A673 (cell line): ENCODE results near the gene TMC1. TPM values are rescaled to one million over a fixed set of nuclear protein-coding genes. Genes with fewer than 3 reads are reported as not detected.

Experiments used
- BruUV-seq: library from RNA; stranded (reverse); fragments of 400-500 nt; replicated peaks from 2 replicates; lab custom pipeline; 2021; lab: Mats Ljungman, UMichigan
- CTCF ChIA-PET: fragments of 300-600 bp; sonication (Branson Sonifier 250); formaldehyde crosslinking; loops from one replicate; lab custom pipeline; 2022; ENCODE audit warnings: antibody characterized with exemption; lab: Charles Lee
- POLR2A ChIA-PET: fragments of 300-600 bp; sonication (Branson Sonifier 250); formaldehyde crosslinking; loops from one replicate; lab custom pipeline; 2022; ENCODE audit warnings: antibody characterized with exemption; ENCODE audit not compliant: low non-redundant PET; lab: Charles Lee
- DNase-seq: peaks from one replicate; pipeline ENCODE4 v3.0.0-alpha.2; 2015; ENCODE audit warnings: low spot score
- H3K27ac ChIP-seq: fragments of 200-600 bp; sonication (generic); 2 replicates; pipeline ENCODE4 v1.5.1; 2016; ENCODE audit warnings: mixed run types, low read depth, mild to moderate bottlenecking, mixed read lengths, antibody characterized with exemption, low read length; ENCODE audit not compliant: poor library complexity, severe bottlenecking
- H3K27me3 ChIP-seq: fragments of 200-600 bp; sonication (generic); replicated peaks from 2 replicates; pipeline ENCODE4 v1.6.1; 2017; ENCODE audit warnings: mixed run types, low read depth, mild to moderate bottlenecking, mixed read lengths, antibody characterized with exemption, low read length; ENCODE audit not compliant: insufficient read depth, poor library complexity
- H3K36me3 ChIP-seq: fragments of 200-600 bp; sonication (generic); 2 replicates; pipeline ENCODE4 v1.6.1; 2016; ENCODE audit warnings: mixed run types, mild to moderate bottlenecking, mixed read lengths, antibody characterized with exemption, low read length; ENCODE audit not compliant: insufficient read depth, poor library complexity, severe bottlenecking
- H3K4me1 ChIP-seq: fragments of 200-600 bp; sonication (generic); 2 replicates; pipeline ENCODE4 v1.6.1; 2017; ENCODE audit warnings: mixed run types, mild to moderate bottlenecking, mixed read lengths, antibody characterized with exemption, low read length; ENCODE audit not compliant: insufficient read depth, poor library complexity, severe bottlenecking
- H3K4me3 ChIP-seq: fragments of 200-600 bp; sonication (generic); 2 replicates; pipeline ENCODE4 v1.5.1; 2016; ENCODE audit warnings: low read depth, mixed run types, mild to moderate bottlenecking, mixed read lengths, low read length; ENCODE audit not compliant: poor library complexity, severe bottlenecking
- H3K9me3 ChIP-seq: fragments of 200-600 bp; sonication (generic); 2 replicates; pipeline ENCODE4 v1.6.1; 2016; ENCODE audit warnings: mixed run types, low read depth, mild to moderate bottlenecking, mixed read lengths, antibody characterized with exemption, low read length; ENCODE audit not compliant: poor library complexity, severe bottlenecking
- EZH2 ChIP-seq: fragments of 200-600 bp; sonication (generic); IDR thresholded peaks from 2 replicates; pipeline ENCODE4 v1.6.1; 2017; ENCODE audit warnings: borderline replicate concordance, low read depth, mild to moderate bottlenecking, mixed read lengths, antibody characterized with exemption, low read length; ENCODE audit not compliant: poor library complexity, severe bottlenecking
- intact Hi-C: fragments of 100-400 bp; cut with micrococcal nuclease; formaldehyde crosslinking; loops from one replicate; pipeline ENCODE4 v1.10.0; 2022; ENCODE audit not compliant: unreplicated experiment
- total RNA-seq: library from RNA; stranded (reverse); gene quantifications from 2 replicates; pipeline ENCODE4 v1.2.3, GENCODE V29; 2021
- TF ChIP-seq, protein P1 (sequence below): fragments of 300-800, 200-600 bp; sonication (generic); conservative IDR thresholded peaks from 2 replicates; pipeline ENCODE4 v1.5.1; 2017; ENCODE audit warnings: low read depth, mild to moderate bottlenecking, antibody characterized with exemption, low read length, moderate library complexity, mixed read lengths

TMC1 gene
- total RNA-seq, 1 experiment from 2014 or later: 0.75 TPM

DNA sequence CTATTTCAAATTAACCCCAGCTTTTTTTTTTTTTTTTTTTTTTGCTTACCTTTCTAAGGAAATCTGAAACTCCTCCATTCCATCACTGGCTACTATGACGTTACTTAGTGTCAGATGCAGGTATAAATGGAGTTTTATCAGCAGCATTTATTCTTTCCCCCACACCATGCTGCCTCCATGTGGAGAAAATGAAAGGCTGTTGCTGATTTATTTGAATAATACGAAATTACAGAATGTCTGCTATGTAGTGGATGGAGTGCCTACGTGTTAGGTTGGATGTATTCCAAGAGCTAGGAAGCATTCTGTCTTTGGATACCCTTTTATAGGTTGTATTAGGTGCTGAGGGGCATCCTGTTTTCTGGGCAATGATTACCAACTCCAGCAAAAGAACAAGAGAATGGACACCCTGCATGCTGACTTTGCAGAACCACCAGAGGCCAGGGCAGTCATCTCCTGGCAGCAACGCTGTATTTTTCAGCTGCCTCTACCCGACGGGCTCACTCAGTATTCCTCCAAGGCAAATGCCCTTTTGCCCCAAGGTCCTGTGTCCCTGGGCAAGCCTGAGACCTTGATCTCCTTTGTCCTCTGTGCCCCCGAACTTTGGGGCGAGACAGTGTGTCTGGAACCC is 232.0 kb downstream of the TMC1 start:
- Histone ChIP-seq H3K9me3 (no peaks in the 10 kb centered on the region), H3K4me3 (no peak overlapping the region), H3K27me3 (peaks cover 5% of the 10 kb centered on the region), H3K36me3 (no peaks in the 10 kb centered on the region), H3K4me1 (no peaks in the 10 kb centered on the region), H3K27ac (no peak overlapping the region)
- no TSS peak for BruUV-seq
- TF ChIP-seq, protein P1, sequence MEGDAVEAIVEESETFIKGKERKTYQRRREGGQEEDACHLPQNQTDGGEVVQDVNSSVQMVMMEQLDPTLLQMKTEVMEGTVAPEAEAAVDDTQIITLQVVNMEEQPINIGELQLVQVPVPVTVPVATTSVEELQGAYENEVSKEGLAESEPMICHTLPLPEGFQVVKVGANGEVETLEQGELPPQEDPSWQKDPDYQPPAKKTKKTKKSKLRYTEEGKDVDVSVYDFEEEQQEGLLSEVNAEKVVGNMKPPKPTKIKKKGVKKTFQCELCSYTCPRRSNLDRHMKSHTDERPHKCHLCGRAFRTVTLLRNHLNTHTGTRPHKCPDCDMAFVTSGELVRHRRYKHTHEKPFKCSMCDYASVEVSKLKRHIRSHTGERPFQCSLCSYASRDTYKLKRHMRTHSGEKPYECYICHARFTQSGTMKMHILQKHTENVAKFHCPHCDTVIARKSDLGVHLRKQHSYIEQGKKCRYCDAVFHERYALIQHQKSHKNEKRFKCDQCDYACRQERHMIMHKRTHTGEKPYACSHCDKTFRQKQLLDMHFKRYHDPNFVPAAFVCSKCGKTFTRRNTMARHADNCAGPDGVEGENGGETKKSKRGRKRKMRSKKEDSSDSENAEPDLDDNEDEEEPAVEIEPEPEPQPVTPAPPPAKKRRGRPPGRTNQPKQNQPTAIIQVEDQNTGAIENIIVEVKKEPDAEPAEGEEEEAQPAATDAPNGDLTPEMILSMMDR: peak; percentile 40; the same call in 1 of the 2 replicates
- TF ChIP-seq EZH2: no peak
- ChIA-PET CTCF (interaction anchor here (0.6 to 1.1 kb wide), 3 partner anchors 10 to 460 kb away, joined by 3 to 11 read pairs (median 5); no protein-coding TSS in a partner anchor), POLR2A (no interaction called here)
- intact Hi-C loops: loop anchor here (5.0 kb wide), 1 partner anchor 471 kb away; no protein-coding TSS in a partner anchor
- peak; percentile 5 for DNase-seq

DNA sequence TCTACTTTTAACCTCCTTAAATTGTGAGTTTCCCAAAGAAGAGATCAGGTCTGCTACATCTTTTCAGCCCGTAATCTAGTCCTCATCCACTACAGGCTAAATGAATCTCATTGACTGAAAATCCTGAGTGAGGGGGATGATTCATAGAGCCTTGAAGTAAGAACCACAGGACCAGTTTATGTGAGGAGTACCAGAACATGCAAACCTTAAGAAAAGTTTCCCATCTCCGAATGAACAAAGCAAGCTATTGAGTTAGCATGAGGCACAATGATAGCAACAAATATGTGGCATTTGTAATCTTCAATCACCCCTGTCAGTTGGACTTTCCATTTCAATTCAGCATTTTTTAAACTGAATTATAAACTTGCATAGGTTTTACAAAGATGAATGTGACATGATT is 234.4 kb downstream of the TMC1 start:
- peaks cover 14% of the 10 kb centered on the region for H3K27me3 ChIP-seq
- no peak overlapping the region for H3K4me3 ChIP-seq
- H3K36me3 ChIP-seq: no peaks in the 10 kb centered on the region
- H3K9me3 ChIP-seq: no peaks in the 10 kb centered on the region
- no peaks in the 10 kb centered on the region for H3K4me1 ChIP-seq
- TF ChIP-seq, protein P1: no peak
- TF ChIP-seq EZH2: no peak
- intact Hi-C loops: no loop called here
- CTCF ChIA-PET: no interaction called here
- POLR2A ChIA-PET: interaction anchor here (0.6 kb wide), 1 partner anchor 137 kb away, joined by 3 read pairs; no protein-coding TSS in a partner anchor
- no TSS peak for BruUV-seq
- H3K27ac ChIP-seq: no peak overlapping the region
- no peak for DNase-seq

DNA sequence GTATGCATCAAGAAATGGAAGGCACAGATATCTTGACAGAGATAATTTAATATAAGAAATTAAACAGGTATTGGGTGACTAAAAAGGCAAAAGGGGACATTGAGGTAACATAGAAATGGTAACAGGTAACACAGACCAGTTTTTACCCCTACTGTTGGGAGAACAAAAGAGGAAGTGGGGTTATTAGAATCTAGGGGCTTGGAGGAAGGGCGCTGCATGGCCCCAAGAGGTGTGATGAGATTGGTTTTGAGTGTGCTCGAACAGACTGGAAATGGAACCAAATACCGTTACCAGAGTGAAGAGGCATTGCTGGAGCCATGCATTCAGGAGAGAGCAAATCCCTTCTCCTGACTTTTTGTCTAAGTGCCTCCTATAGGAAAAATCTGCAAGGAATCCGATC is 237.5 kb downstream of the TMC1 start:
- CTCF ChIA-PET: no interaction called here
- no peak for TF ChIP-seq EZH2
- TF ChIP-seq, protein P1: no peak
- Histone ChIP-seq H3K36me3 (no peaks in the 10 kb centered on the region), H3K4me1 (no peaks in the 10 kb centered on the region), H3K27me3 (peaks cover 20% of the 10 kb centered on the region), H3K9me3 (no peaks in the 10 kb centered on the region), H3K4me3 (no peak overlapping the region), H3K27ac (no peak overlapping the region)
- intact Hi-C loops: no loop called here
- POLR2A ChIA-PET: no interaction called here
- BruUV-seq: no TSS peak
- DNase-seq: no peak
